ENCODE measurements around the gene EHD4.

The EHD4 gene

DNA sequence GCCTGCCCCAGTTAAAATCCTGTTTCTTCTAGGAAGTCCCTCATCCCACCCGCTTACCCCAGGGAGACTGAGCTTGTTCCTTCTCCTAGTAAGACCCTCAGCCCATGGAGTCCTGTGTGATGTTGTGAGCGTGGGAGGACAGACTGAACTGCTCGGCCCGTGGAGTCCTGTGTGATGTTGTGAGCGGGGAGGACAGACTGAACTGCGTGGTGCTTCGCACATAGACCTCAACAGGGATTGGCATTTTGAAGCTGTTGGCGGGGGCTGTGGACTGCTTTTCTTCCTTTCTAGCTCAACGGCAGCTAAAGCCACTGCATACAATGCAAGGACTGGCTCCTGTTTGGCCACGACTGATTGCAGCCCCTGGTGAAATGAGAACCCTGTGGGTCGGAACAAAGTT lies 76.9 kb downstream of the EHD4 start:
- H3K27ac ChIP-seq (ENCODE audit: low read depth, low read length, poor library complexity, severe bottlenecking): no peak overlapping the region
- no peaks in the 10 kb centered on the region for H3K79me2 ChIP-seq (ENCODE audit: insufficient read depth, low read length)
- H3K9me2 ChIP-seq (ENCODE audit: low read depth, low read length): no peaks in the 10 kb centered on the region
- H4K20me1 ChIP-seq (ENCODE audit: insufficient read depth, low read length): no peaks in the 10 kb centered on the region
- H3K4me2 ChIP-seq (ENCODE audit: low read length): no peak overlapping the region
- no peak overlapping the region for H3K4me3 ChIP-seq (ENCODE audit: low read depth, low read length, poor library complexity, severe bottlenecking)
- TF ChIP-seq EZH2 (IDR thresholded peaks at IDR 0.05; ENCODE audit: borderline replicate concordance, low read length): no peak
- TF ChIP-seq, protein P1, sequence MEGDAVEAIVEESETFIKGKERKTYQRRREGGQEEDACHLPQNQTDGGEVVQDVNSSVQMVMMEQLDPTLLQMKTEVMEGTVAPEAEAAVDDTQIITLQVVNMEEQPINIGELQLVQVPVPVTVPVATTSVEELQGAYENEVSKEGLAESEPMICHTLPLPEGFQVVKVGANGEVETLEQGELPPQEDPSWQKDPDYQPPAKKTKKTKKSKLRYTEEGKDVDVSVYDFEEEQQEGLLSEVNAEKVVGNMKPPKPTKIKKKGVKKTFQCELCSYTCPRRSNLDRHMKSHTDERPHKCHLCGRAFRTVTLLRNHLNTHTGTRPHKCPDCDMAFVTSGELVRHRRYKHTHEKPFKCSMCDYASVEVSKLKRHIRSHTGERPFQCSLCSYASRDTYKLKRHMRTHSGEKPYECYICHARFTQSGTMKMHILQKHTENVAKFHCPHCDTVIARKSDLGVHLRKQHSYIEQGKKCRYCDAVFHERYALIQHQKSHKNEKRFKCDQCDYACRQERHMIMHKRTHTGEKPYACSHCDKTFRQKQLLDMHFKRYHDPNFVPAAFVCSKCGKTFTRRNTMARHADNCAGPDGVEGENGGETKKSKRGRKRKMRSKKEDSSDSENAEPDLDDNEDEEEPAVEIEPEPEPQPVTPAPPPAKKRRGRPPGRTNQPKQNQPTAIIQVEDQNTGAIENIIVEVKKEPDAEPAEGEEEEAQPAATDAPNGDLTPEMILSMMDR (IDR thresholded peaks at IDR 0.05; ENCODE audit: low read length): no peak
- 0 out of 2 replicates have a peak, but pooled peaks cover 13% of the 10 kb centered on the region for H3K27me3 ChIP-seq (ENCODE audit: insufficient read depth, low read length)
- H3K9me3 ChIP-seq (ENCODE audit: low read length): no peaks in the 10 kb centered on the region
- no peaks in the 10 kb centered on the region for H3K4me1 ChIP-seq (ENCODE audit: insufficient read depth, low read length, severe bottlenecking)
- no peak overlapping the region for H3K9ac ChIP-seq (ENCODE audit: low read length)
- no peak overlapping the region for H2AFZ ChIP-seq (ENCODE audit: low read length)
- H3F3A ChIP-seq (ENCODE audit: insufficient read depth, low read length): no peaks in the 10 kb centered on the region
- H3K36me3 ChIP-seq (ENCODE audit: insufficient read depth, low read length): no peaks in the 10 kb centered on the region

DNA sequence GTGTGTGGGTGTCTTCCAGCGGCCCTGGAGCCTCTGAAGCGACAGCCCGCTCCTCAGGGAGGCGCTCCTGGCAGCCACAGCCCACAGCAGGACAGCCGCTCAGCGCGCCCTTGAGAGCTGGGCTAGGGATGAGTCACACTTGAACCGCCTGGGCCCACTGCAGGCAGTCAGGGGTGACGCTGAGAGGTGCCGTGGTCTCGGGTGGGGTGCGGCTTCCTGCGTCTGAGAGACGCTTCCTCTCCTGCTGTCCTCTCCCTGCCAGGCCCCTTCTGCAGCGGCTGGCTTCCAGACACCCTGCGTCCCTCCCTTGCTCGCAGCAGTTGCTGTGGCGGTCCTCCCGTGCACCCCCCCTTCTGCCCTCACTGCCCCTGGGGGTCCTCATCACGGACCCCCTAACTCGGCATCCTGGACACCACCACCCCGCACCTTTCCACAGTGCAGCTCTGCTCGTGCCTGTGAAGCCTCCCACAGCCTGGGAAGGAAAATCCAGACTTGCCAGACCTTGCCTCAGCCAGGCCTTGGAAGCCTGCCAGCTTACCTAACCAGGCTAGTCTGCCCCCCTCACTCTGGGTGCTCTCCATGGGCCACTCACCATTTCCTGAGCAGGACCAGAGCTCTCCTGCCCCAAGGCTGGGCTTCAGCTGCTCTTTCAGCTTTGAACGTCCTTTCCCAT lies 77.4 kb downstream of the EHD4 start:
- 0 out of 2 replicates have a peak, but pooled peaks cover 13% of the 10 kb centered on the region for H3K27me3 ChIP-seq (ENCODE audit: insufficient read depth, low read length)
- no peaks in the 10 kb centered on the region for H4K20me1 ChIP-seq (ENCODE audit: insufficient read depth, low read length)
- no peak overlapping the region for H2AFZ ChIP-seq (ENCODE audit: low read length)
- no peak overlapping the region for H3K27ac ChIP-seq (ENCODE audit: low read depth, low read length, poor library complexity, severe bottlenecking)
- no peaks in the 10 kb centered on the region for H3K79me2 ChIP-seq (ENCODE audit: insufficient read depth, low read length)
- no peak overlapping the region for H3K4me2 ChIP-seq (ENCODE audit: low read length)
- no peak overlapping the region for H3K4me3 ChIP-seq (ENCODE audit: low read depth, low read length, poor library complexity, severe bottlenecking)
- no peaks in the 10 kb centered on the region for H3F3A ChIP-seq (ENCODE audit: insufficient read depth, low read length)
- no peaks in the 10 kb centered on the region for H3K4me1 ChIP-seq (ENCODE audit: insufficient read depth, low read length, severe bottlenecking)
- H3K9ac ChIP-seq (ENCODE audit: low read length): no peak overlapping the region
- H3K9me3 ChIP-seq (ENCODE audit: low read length): no peaks in the 10 kb centered on the region
- H3K36me3 ChIP-seq (ENCODE audit: insufficient read depth, low read length): no peaks in the 10 kb centered on the region
- no peaks in the 10 kb centered on the region for H3K9me2 ChIP-seq (ENCODE audit: low read depth, low read length)
- no peak for TF ChIP-seq EZH2 (IDR thresholded peaks at IDR 0.05; ENCODE audit: borderline replicate concordance, low read length)
- TF ChIP-seq, protein P1 (IDR thresholded peaks at IDR 0.05; ENCODE audit: low read length): no peak

DNA sequence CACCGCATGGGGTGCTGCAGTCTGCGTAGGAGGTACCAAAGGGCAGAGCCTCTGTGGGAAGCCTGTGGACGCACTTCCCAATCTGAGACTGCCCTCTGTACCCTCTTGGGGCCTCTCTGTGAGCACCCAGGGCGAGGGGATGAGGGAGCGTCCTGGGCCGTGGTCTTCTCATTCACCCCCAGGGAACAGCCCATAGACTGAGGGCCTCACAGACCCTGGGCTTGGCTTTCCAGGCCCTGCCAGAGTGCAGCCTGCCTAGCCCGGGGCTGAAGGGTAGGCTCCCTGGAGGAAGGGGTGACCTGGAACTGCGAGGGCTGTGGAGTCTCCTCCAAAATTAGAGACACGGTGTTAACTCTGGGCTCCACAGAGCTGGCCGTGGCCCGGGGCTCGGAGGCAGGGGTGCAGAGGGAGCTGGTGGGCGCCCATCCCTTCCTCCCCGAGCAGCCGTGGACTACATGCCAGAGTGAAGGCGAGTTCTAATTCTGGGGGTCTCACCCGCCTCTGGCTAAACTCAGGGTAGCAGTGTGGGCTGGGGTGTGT lies 78.0 kb downstream of the EHD4 start:
- no peak overlapping the region for H3K27ac ChIP-seq (ENCODE audit: low read depth, low read length, poor library complexity, severe bottlenecking)
- H3K36me3 ChIP-seq (ENCODE audit: insufficient read depth, low read length): no peaks in the 10 kb centered on the region
- H3K79me2 ChIP-seq (ENCODE audit: insufficient read depth, low read length): no peaks in the 10 kb centered on the region
- H3K4me3 ChIP-seq (ENCODE audit: low read depth, low read length, poor library complexity, severe bottlenecking): no peak overlapping the region
- no peaks in the 10 kb centered on the region for H4K20me1 ChIP-seq (ENCODE audit: insufficient read depth, low read length)
- no peaks in the 10 kb centered on the region for H3K9me2 ChIP-seq (ENCODE audit: low read depth, low read length)
- H3F3A ChIP-seq (ENCODE audit: insufficient read depth, low read length): no peaks in the 10 kb centered on the region
- no peak overlapping the region for H3K4me2 ChIP-seq (ENCODE audit: low read length)
- H2AFZ ChIP-seq (ENCODE audit: low read length): no peak overlapping the region
- H3K27me3 ChIP-seq (ENCODE audit: insufficient read depth, low read length): 0 out of 2 replicates have a peak, but pooled peaks cover 13% of the 10 kb centered on the region
- TF ChIP-seq EZH2 (IDR thresholded peaks at IDR 0.05; ENCODE audit: borderline replicate concordance, low read length): no peak
- TF ChIP-seq, protein P1 (IDR thresholded peaks at IDR 0.05; ENCODE audit: low read length): no peak
- no peak overlapping the region for H3K9ac ChIP-seq (ENCODE audit: low read length)
- H3K4me1 ChIP-seq (ENCODE audit: insufficient read depth, low read length, severe bottlenecking): no peaks in the 10 kb centered on the region
- no peaks in the 10 kb centered on the region for H3K9me3 ChIP-seq (ENCODE audit: low read length)
